Measurements from ENCODE around the gene PDE6G. TPM values are rescaled to one million over a fixed set of nuclear protein-coding genes. Genes with fewer than 3 reads are reported as not detected.

Gene PDE6G
- 0.20 and 0.25 TPM in 2 replicates for total RNA-seq

GRCh38 chr17:81656118-81656743 lies at the start of gene PDE6G:
TSS of gene PDE6G (minus strand) at chr17:81656542. CDS start at chr17:81653305, 3,237 bp downstream.

GRCh38 chr17:81702934-81703746 lies 46.8 kb upstream of the PDE6G start, which contains the start of gene MRPL12:
TSS of gene MRPL12 (plus strand) at chr17:81703367. CDS start at chr17:81703502, 135 bp downstream.

DNA sequence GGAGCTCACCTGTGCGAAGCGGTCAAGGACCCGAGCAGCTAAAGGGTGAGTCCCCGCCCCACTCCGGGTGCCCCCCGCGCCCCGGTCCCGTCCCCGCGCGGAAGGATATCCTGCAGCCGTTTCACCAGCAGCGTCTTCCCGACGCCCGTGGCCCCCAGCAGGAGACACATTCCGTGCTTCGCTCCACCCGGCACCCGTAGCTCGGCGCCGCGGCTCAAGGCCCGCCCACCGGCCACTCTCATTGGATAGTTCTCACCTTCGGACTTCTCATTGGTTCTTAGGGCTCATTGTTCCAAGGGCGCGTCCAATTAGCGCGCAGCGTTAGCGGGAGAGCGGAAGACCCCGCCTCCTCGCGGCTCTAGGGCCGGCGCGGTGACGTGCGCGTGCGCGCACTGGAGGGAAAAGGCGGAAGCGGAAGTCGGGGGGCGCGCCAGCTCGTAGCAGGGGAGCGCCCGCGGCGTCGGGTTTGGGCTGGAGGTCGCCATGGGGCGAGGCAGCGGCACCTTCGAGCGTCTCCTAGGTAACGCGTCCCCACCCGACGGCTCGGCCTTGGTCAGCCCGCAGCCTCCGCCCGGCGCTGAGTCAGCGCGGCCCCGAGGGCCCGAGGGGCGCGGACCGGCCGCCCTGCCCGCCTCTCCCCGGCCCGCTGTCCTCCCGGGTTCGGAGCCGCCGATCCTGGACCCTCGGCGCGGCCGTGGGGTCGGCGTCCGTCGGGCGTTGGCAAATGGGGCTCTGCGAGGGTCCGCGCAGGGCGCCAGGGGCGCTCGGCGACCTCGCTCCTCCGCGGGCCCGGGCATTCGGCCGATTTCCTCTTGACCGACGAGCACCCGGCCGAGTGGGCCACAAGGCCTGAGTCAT lies 27.5 kb upstream of the PDE6G start, which contains the start of the genes ARL16 and HGS:
TSS of gene ARL16 (minus strand) at position 214 of the 858 bp plus-strand sequence. CDS start at position 170, 44 bp downstream.
TSS of gene HGS (plus strand) at position 428 of the 858 bp plus-strand sequence. CDS start at position 484, 56 bp downstream.

GRCh38 chr17:81666342-81667191 lies 10.2 kb upstream of the PDE6G start, which contains the start of the genes CCDC137 and OXLD1:
TSS of gene CCDC137 (plus strand) at chr17:81666737. CDS start at chr17:81666767, 30 bp downstream.
TSS of gene OXLD1 (minus strand) at chr17:81666605. CDS start at chr17:81666577, 28 bp downstream.

GRCh38 chr17:81636505-81637288 lies 19.6 kb downstream of the PDE6G start, which contains the start of the genes NPLOC4 and TSPAN10:
TSS of gene NPLOC4 (minus strand) at chr17:81637112. CDS start at chr17:81636930, 182 bp downstream.
TSS of gene TSPAN10 (plus strand) at chr17:81637196. CDS start at chr17:81642413, 5,217 bp downstream.

Other genes with a start within 250 kb of the PDE6G start
- 10,454 and 10,567 TPM in 2 replicates for gene ACTG1, start 143.7 kb downstream of the PDE6G start, total RNA-seq
- 1.2 TPM in 1 of 2 replicates, not detected in the other for gene FSCN2, start 128.2 kb downstream of the PDE6G start, total RNA-seq
- 29.4 and 31.2 TPM in 2 replicates for gene FAAP100, start 104.2 kb downstream of the PDE6G start, total RNA-seq
- gene NPLOC4, start 19.4 kb downstream of the PDE6G start, total RNA-seq = 79.1 and 89.9 TPM in 2 replicates
- 0.20 TPM in 1 of 2 replicates, not detected in the other for gene TSPAN10, start 19.3 kb downstream of the PDE6G start, total RNA-seq
- 26.7 and 37.2 TPM in 2 replicates for gene OXLD1, start 10.1 kb upstream of the PDE6G start, total RNA-seq
- gene CCDC137, start 10.2 kb upstream of the PDE6G start, total RNA-seq = 21.9 and 22.1 TPM in 2 replicates
- gene ARL16, start 27.3 kb upstream of the PDE6G start, total RNA-seq = 35.6 and 36.0 TPM in 2 replicates
- 124 and 135 TPM in 2 replicates for gene HGS, start 27.5 kb upstream of the PDE6G start, total RNA-seq
- 145 and 156 TPM in 2 replicates for gene MRPL12, start 46.8 kb upstream of the PDE6G start, total RNA-seq
- 27.1 and 32.0 TPM in 2 replicates for gene SLC25A10, start 55.7 kb upstream of the PDE6G start, total RNA-seq
- gene GCGR, start 147.6 kb upstream of the PDE6G start, total RNA-seq = not detected in 2 replicates
- gene MCRIP1, start 176.7 kb upstream of the PDE6G start, total RNA-seq = 88.9 and 104 TPM in 2 replicates
- not detected in 2 replicates for gene PPP1R27, start 178.5 kb upstream of the PDE6G start, total RNA-seq
- gene P4HB, start 204.0 kb upstream of the PDE6G start, total RNA-seq = 1,689 and 1,862 TPM in 2 replicates
- gene ARHGDIA, start 214.8 kb upstream of the PDE6G start, total RNA-seq = 405 and 442 TPM in 2 replicates
- gene ALYREF, start 235.0 kb upstream of the PDE6G start, total RNA-seq = 270 and 274 TPM in 2 replicates
- gene ANAPC11, start 235.2 kb upstream of the PDE6G start, total RNA-seq = 259 and 262 TPM in 2 replicates
- gene NPB, start 245.7 kb upstream of the PDE6G start, total RNA-seq = 0.54 and 1.3 TPM in 2 replicates

Data from mammary microvascular endothelial cell (primary cell).